NCI-H446 treated with DMSO at 0.1 percent for 48 hours (cell line): ENCODE measurements around the gene PITPNB.

ENCODE experiments used
- DNase-seq: peaks from one replicate; lab custom pipeline; 2025; lab: John Stamatoyannopoulos, UW

Gene PITPNB

DNA sequence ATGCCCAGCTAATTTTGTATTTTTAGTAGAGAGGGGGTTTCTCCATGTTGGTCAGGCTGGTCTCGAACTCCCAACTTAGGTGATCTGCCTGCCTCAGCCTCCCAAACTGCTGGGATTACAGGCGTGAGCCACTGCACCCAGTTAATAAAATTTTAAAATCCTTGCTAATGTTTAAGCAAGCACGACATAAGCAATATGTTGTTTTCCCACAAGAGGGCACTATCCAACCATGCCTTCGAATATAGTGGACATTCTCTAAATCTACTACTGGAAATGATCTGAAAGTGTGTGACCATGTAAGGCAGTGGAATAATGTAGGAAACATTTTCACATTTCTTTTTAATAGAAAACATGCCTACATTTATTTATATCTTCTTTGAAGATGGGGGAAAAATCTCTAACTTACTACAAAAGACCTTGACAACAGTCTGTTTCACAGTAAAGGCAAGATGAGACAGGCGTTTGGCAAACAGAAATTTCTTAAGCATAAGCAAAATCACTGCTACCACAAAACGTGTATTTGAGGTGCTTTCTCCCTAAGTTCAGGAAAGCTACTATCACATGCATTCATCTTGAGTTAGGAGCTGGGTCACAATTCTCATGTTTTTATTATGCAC is 38.2 kb downstream of the PITPNB start:
- peak; percentile 44 for DNase-seq

- no peak for DNase-seq
Measured at GRCh38 chr22:27879923-27880322, 39.1 kb downstream of the PITPNB start.

DNA sequence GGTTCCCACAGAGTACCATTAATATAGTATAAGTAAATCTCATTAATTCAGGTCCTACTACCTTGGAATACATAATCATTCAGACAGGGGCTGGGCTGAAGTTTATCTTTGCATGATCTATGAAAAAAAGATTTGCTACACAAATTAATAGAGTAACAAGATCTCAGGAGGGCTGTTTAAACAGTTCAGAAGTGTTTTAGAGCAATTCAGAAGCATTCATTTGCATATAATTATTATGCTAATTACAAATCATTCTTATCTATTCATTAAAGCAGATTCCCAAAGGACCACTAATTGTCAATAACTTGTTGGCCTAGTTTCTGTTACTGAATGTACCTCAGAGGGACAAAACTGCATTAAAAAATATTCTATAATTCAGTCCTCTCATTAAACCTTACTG is 40.5 kb downstream of the PITPNB start:
- no peak for DNase-seq

GRCh38 chr22:27877501-27877900 is 41.6 kb downstream of the PITPNB start:
- DNase-seq = peak; percentile 18

GRCh38 chr22:27876684-27877083 is 42.4 kb downstream of the PITPNB start:
- peak; percentile 97 for DNase-seq

- no peak for DNase-seq
Measured at GRCh38 chr22:27875951-27876350, 43.1 kb downstream of the PITPNB start.

- DNase-seq = no peak
Measured at GRCh38 chr22:27874764-27875163, 44.3 kb downstream of the PITPNB start.

DNA sequence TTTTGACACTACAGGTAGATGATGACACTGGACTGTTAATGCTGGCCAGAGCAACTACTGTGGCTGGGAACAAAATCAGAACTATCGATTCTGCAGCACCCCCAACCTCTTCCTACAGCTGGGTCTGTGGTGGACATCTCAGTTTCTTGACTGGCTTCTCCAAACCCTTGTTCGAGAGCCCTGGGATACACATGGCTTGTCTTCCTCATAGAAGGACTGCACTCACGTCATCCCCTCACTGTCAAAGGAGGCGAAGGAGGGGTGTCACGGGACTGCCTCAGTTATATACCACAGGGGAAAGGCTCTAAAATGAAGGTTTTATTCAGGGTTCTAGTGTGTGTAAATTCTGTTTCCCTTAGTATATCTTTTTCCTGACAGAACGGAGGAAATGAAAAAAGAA is 44.9 kb downstream of the PITPNB start:
- no peak for DNase-seq

GRCh38 chr22:27873472-27873871 is 45.6 kb downstream of the PITPNB start:
- DNase-seq = no peak

GRCh38 chr22:27872488-27872887 is 46.6 kb downstream of the PITPNB start:
- DNase-seq = no peak

- DNase-seq = no peak
Measured at GRCh38 chr22:27871306-27872014, 47.6 kb downstream of the PITPNB start.

GRCh38 chr22:27870234-27871191 is 48.5 kb downstream of the PITPNB start:
- DNase-seq = no peak

GRCh38 chr22:27868732-27869282 is 50.2 kb downstream of the PITPNB start:
- DNase-seq = no peak

- DNase-seq = no peak
Measured at GRCh38 chr22:27867953-27868731, 50.9 kb downstream of the PITPNB start.

- DNase-seq = no peak
Measured at GRCh38 chr22:27867085-27867952, 51.7 kb downstream of the PITPNB start.

- DNase-seq = no peak
Measured at GRCh38 chr22:27866135-27867084, 52.6 kb downstream of the PITPNB start.

GRCh38 chr22:27865496-27865895 is 53.6 kb downstream of the PITPNB start:
- DNase-seq = no peak

GRCh38 chr22:27863556-27863955 is 55.5 kb downstream of the PITPNB start:
- DNase-seq = no peak

DNA sequence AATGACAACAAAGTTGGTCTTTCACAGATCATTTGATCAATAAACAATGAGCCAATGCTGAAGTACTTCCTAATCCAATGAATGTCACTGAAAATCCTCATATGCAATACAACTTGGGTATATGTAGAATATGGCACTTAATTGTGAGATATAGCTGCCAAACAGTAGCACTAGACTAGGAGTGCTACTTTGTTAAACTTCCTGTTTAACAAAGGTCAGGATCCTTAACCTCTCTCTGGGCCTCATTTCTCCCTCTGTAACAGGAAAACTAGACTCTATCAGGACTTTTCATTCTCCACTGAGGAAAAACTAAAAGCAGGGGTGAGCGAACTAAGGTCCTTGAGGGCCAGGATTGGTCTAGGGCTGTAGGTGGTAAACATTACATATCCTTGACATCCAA is 56.1 kb downstream of the PITPNB start:
- no peak for DNase-seq
